ENCODE measurements around the gene SFTA2.

- no peak for TF ChIP-seq EZH2 (IDR thresholded peaks at IDR 0.05; ENCODE audit: borderline replicate concordance, low read depth, low read length, poor library complexity, severe bottlenecking)
- no peak for TF ChIP-seq CTCF (conservative IDR thresholded peaks at IDR 0.05; ENCODE audit: low read depth, low read length)
Measured at GRCh38 chr6:30885999-30886896, 45.7 kb downstream of the SFTA2 start.

Measured in A673 (cell line).